ENCODE measurements around the gene REL.

GRCh38 chr2:60947056-60947455 is 65.7 kb downstream of the REL start:
- TF ChIP-seq CTCF (IDR thresholded peaks at IDR 0.05) (no peak), POLR2A (IDR thresholded peaks at IDR 0.05) (no peak)
